ENCODE measurements around the gene PLD1.

PLD1 gene

DNA sequence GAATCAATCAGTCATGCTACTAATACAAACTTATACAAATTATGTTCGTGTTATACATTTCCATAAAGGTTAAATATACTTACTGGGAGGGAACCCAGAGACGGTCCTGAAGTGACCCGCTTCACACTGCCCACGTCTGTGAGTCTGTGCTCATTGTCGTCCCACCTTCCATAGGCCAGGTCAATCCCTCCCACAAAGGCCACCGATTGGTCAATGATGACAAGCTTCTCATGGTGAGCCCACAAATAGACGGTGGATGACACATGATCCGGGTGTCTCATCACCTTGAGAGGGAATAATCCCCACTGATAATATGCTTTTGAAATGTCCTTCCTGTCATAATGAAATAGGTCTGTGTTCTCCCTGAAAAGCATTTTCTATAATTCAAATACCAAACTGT, 121.7 kb downstream of the PLD1 start:
- TF ChIP-seq, protein P1, sequence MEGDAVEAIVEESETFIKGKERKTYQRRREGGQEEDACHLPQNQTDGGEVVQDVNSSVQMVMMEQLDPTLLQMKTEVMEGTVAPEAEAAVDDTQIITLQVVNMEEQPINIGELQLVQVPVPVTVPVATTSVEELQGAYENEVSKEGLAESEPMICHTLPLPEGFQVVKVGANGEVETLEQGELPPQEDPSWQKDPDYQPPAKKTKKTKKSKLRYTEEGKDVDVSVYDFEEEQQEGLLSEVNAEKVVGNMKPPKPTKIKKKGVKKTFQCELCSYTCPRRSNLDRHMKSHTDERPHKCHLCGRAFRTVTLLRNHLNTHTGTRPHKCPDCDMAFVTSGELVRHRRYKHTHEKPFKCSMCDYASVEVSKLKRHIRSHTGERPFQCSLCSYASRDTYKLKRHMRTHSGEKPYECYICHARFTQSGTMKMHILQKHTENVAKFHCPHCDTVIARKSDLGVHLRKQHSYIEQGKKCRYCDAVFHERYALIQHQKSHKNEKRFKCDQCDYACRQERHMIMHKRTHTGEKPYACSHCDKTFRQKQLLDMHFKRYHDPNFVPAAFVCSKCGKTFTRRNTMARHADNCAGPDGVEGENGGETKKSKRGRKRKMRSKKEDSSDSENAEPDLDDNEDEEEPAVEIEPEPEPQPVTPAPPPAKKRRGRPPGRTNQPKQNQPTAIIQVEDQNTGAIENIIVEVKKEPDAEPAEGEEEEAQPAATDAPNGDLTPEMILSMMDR (conservative IDR thresholded peaks at IDR 0.05; ENCODE audit: low read length): no peak

DNA sequence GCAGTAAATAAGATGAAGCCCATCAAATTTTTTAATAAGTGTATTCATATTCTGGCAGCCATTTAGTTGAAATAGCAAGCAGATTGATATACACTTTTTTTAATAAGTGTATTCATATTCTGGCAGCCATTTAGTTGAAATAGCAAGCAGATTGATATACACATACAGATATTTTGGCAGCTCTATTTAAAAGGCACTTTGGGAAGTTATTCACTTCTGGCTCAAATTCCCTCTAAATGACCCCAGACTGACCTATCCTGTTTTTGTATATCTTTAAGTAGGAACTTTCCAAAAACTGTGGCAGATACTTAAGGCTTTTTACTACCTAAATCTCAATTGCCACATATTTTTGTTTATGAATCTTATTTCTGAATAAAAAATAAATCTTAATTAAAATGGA, 122.3 kb downstream of the PLD1 start:
- H3K4me3 ChIP-seq (ENCODE audit: low read length): no peak overlapping the region
- no peak for DNase-seq (ENCODE audit: low read depth)
- TF ChIP-seq, protein P1 (conservative IDR thresholded peaks at IDR 0.05; ENCODE audit: low read length): no peak

More for the DNA sequence above, 121.7 kb downstream of the PLD1 start:
- no peak for DNase-seq (ENCODE audit: low read depth)
- H3K4me3 ChIP-seq (ENCODE audit: low read length): no peak overlapping the region

DNA sequence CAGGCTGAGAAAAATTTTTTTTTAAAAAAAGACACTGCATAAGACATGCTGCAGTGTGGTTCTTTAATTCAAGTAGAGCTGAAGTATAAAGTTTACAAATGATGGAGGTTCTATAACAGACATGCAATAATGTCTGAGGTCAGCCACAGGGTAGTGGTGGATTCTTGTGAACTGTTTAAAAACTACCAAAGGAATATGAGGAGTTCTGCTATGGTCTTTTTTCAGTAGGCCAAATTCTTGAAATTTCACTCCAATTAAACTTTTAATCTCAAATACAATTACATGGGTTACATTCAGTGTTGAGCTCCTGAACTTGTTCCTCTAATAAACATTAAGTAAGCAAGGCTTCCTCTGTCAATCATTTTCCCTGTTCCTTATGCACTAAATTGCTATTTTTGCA, 122.7 kb downstream of the PLD1 start:
- TF ChIP-seq, protein P1 (conservative IDR thresholded peaks at IDR 0.05; ENCODE audit: low read length): no peak
- H3K4me3 ChIP-seq (ENCODE audit: low read length): no peak overlapping the region
- no peak for DNase-seq (ENCODE audit: low read depth)

DNA sequence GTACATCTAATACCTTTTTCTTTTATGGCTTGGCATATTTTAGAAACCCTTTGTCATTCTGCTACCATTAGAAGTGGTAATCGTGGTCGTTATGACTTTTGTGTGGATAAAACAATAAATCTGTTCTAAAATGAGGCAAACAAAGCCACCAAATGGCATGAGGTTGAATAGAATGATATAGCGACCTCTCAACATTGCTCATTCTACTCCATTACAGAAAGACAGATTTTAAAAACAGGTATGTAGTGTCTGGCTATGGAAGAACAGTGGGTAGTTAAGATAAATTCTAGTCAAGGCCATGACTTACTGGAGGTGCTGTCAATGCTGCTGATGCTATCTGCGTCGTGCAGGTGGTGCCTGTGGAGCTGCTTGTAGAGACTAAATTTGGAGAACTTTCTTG, 123.2 kb downstream of the PLD1 start:
- H3K4me3 ChIP-seq (ENCODE audit: low read length): no peak overlapping the region
- TF ChIP-seq, protein P1 (conservative IDR thresholded peaks at IDR 0.05; ENCODE audit: low read length): no peak
- DNase-seq (ENCODE audit: low read depth): no peak

DNA sequence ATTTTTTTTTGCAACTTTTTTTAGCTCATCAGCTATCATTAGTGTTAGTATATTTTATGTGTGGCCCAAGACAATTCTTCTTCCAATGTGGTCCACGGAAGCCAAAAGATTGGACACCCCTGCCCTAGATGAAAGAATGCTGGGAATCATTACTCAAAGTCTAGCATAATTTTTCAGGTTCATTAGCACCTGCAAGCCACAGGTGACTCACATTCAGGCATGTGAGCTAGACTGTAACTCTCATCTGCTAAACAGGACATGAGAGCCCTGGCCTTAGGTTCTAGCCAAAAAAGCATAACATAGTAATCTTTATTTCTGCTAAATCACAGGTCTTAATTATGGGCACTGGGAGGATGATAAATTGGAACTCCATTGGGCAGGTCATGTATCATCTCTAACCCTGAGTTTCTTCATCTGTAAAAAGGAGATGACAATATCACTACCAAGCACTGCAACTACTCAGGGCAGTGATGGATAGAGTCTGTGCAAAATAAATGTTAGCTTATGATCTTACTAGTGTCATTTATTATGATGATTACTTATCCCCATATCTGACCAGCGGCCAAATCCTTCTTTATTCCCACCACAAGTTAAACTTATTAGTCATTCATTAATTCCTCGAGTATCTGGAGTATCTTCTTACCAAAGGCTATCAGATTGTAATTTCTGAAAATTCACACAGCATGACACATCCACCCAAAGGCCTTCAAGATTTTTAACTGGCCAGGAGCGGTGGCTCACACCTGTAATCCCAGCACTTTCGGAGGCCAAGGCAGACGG, 125.0 kb downstream of the PLD1 start:
- H3K4me3 ChIP-seq (ENCODE audit: low read length): no peak overlapping the region
- no peak for DNase-seq (ENCODE audit: low read depth)
- TF ChIP-seq, protein P1 (conservative IDR thresholded peaks at IDR 0.05; ENCODE audit: low read length): no peak

DNA sequence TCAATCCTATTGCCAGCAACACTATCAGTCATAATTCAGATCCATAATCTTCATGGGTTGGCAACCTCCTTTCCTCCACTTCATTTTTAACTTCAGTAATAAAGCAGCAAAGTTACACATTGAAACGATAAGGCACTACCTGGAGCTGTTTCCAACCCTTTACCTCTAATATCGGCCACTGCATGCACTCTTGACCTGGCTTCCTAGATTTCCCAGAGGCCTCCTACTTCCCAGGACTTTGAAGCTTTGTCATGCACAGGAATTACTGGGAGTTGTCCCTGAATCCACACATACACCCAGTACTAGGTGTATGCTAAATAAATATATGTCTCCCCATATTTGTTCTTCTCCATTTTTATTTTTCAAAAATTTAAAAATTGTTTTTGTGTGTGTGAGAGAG, 126.1 kb downstream of the PLD1 start:
- TF ChIP-seq, protein P1 (conservative IDR thresholded peaks at IDR 0.05; ENCODE audit: low read length): no peak
- H3K4me3 ChIP-seq (ENCODE audit: low read length): no peak overlapping the region
- no peak for DNase-seq (ENCODE audit: low read depth)

GRCh38 chr3:171682743-171683142, 127.5 kb downstream of the PLD1 start:
- TF ChIP-seq, protein P1 (conservative IDR thresholded peaks at IDR 0.05; ENCODE audit: low read length): no peak
- no peak overlapping the region for H3K4me3 ChIP-seq (ENCODE audit: low read length)
- no peak for DNase-seq (ENCODE audit: low read depth)
